GM10266 (cell line): ENCODE data around the gene CMKLR1.

ENCODE experiments used
- DNase-seq: peaks from one replicate; pipeline ENCODE4 v3.0.0; 2012; ENCODE audit errors: extremely low spot score
- TF ChIP-seq, protein P1 (sequence below): IDR thresholded peaks from 2 replicates; pipeline ENCODE4 v1.5.1; 2012; ENCODE audit warnings: mild to moderate bottlenecking, low read depth; ENCODE audit not compliant: control insufficient read depth, insufficient read depth; ENCODE audit errors: missing control alignments

Gene CMKLR1

GRCh38 chr12:108363165-108363564 is 24.1 kb upstream of the CMKLR1 start:
- DNase-seq, result no peak
- TF ChIP-seq, protein P1, sequence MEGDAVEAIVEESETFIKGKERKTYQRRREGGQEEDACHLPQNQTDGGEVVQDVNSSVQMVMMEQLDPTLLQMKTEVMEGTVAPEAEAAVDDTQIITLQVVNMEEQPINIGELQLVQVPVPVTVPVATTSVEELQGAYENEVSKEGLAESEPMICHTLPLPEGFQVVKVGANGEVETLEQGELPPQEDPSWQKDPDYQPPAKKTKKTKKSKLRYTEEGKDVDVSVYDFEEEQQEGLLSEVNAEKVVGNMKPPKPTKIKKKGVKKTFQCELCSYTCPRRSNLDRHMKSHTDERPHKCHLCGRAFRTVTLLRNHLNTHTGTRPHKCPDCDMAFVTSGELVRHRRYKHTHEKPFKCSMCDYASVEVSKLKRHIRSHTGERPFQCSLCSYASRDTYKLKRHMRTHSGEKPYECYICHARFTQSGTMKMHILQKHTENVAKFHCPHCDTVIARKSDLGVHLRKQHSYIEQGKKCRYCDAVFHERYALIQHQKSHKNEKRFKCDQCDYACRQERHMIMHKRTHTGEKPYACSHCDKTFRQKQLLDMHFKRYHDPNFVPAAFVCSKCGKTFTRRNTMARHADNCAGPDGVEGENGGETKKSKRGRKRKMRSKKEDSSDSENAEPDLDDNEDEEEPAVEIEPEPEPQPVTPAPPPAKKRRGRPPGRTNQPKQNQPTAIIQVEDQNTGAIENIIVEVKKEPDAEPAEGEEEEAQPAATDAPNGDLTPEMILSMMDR, result no peak

- TF ChIP-seq, protein P1, result no peak
- DNase-seq, result no peak
Observed at GRCh38 chr12:108361606-108362005, 22.5 kb upstream of the CMKLR1 start.

DNA sequence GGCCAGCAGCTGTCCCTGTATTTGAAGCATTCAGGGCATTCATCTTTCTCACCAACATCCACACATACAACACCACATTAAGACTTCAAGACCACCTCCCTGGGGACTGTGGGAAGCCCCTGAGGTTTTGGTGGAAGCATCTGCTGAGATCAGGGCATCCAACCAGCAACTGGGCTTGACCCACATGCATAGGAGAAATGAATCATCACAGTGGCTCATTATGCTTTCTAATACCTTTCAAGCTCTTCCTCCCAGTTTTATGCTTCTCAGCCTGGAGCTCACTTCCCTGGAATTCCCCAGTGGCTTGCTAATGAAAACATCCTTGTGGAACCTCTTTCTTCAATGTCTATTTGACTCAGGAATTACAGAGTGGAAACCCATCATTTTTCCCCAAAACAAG is 21.4 kb upstream of the CMKLR1 start:
- peak; percentile 44 for DNase-seq
- TF ChIP-seq, protein P1, result no peak

GRCh38 chr12:108360057-108360456 is 20.9 kb upstream of the CMKLR1 start:
- DNase-seq, result no peak
- TF ChIP-seq, protein P1, result no peak

DNA sequence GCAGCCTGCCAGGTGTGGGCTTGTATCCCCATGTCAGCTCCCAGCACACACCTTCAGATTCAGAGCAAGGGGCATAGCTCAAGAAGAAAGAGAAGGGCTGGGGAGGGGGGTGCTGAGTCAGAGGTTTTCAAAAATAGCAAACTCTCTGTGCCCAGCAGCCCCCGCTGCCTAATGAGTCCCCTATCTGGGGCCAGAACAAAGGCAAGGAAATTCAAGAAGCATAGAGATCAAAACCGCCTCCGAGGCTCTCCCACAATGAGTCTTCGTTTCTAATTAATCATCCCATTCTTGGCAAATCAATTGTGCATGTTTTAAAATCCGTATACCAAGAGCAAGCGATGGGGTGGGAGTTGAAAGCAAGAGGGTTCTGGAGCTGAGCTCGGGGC is 19.5 kb upstream of the CMKLR1 start:
- TF ChIP-seq, protein P1, result no peak
- DNase-seq, result no peak

- TF ChIP-seq, protein P1, result no peak
- DNase-seq, result no peak
Observed at GRCh38 chr12:108357834-108358579, 18.9 kb upstream of the CMKLR1 start.

GRCh38 chr12:108356835-108357806 is 18.0 kb upstream of the CMKLR1 start:
- TF ChIP-seq, protein P1, result no peak
- DNase-seq, result no peak
